Hepatocyte (in vitro differentiated cells): ENCODE results near the gene AUTS2. TPM values are rescaled to one million over a fixed set of nuclear protein-coding genes. Genes with fewer than 3 reads are reported as not detected.

Experiments
- DNase-seq: peaks from one replicate; pipeline ENCODE4 v3.0.0-alpha.2; 2016; ENCODE audit warnings: low spot score
- H2AFZ ChIP-seq: fragments of 200-600 bp; sonication (generic); 2 replicates; pipeline ENCODE4 v1.6.0; 2016; ENCODE audit warnings: antibody characterized with exemption, mild to moderate bottlenecking
- H3K27ac ChIP-seq: fragments of 200-600 bp; sonication (generic); 2 replicates; pipeline ENCODE4 v1.5.1; 2016; ENCODE audit warnings: mild to moderate bottlenecking
- H3K27me3 ChIP-seq: fragments of 200-600 bp; sonication (generic); 2 replicates; pipeline ENCODE4 v1.6.1; 2016
- H3K36me3 ChIP-seq: fragments of 200-600 bp; sonication (generic); replicated peaks from 2 replicates; pipeline ENCODE4 v1.5.1; 2016; ENCODE audit warnings: low read depth; ENCODE audit not compliant: insufficient read depth
- H3K4me1 ChIP-seq: fragments of 200-600 bp; sonication (generic); 2 replicates; pipeline ENCODE4 v1.5.1; 2016; ENCODE audit warnings: mild to moderate bottlenecking, moderate library complexity; ENCODE audit not compliant: insufficient read depth
- H3K4me2 ChIP-seq: fragments of 200-600 bp; sonication (generic); 2 replicates; pipeline ENCODE4 v1.6.0; 2016
- H3K4me3 ChIP-seq: fragments of 200-600 bp; sonication (generic); 2 replicates; pipeline ENCODE4 v1.5.1; 2016; ENCODE audit warnings: mild to moderate bottlenecking
- H3K79me2 ChIP-seq: fragments of 200-600 bp; sonication (generic); 2 replicates; pipeline ENCODE4 v1.6.0; 2017; ENCODE audit warnings: mild to moderate bottlenecking
- H3K9me2 ChIP-seq: fragments of 200-600 bp; sonication (generic); replicated peaks from 2 replicates; pipeline ENCODE4 v1.6.0; 2017; ENCODE audit warnings: mild to moderate bottlenecking; ENCODE audit not compliant: insufficient read depth
- H3K9me3 ChIP-seq: fragments of 200-600 bp; sonication (generic); 2 replicates; pipeline ENCODE4 v1.5.1; 2016; ENCODE audit warnings: low read depth, mild to moderate bottlenecking
- H4K20me1 ChIP-seq: fragments of 200-600 bp; sonication (generic); 2 replicates; pipeline ENCODE4 v1.6.0; 2016; ENCODE audit warnings: mild to moderate bottlenecking; ENCODE audit not compliant: insufficient read depth, poor library complexity, severe bottlenecking
- CTCF ChIP-seq: fragments of 200-600 bp; sonication (generic); IDR thresholded peaks from 2 replicates; pipeline ENCODE4 v1.5.1; 2016; ENCODE audit warnings: antibody characterized with exemption, mild to moderate bottlenecking; ENCODE audit not compliant: poor library complexity
- EZH2 ChIP-seq: fragments of 200-600 bp; sonication (generic); IDR thresholded peaks from 2 replicates; pipeline ENCODE4 v1.6.1; 2016; ENCODE audit warnings: antibody characterized with exemption, mild to moderate bottlenecking, borderline replicate concordance
- EZH2phosphoT487 ChIP-seq: fragments of 200-600 bp; sonication (generic); IDR thresholded peaks from one replicate; pipeline ENCODE4 v1.6.1; 2018; ENCODE audit warnings: antibody characterized with exemption, mild to moderate bottlenecking, low read depth, moderate library complexity; ENCODE audit not compliant: unreplicated experiment, severe bottlenecking
- WGBS: methylation state at CpG from one replicate; pipeline ENCODE4 v1.1.6; 2016; ENCODE audit warnings: low lambda C conversion rate; ENCODE audit errors: missing lambda C conversion rate; 5-methylcytosine and 5-hydroxymethylcytosine counted together
- polyA plus RNA-seq: library from polyadenylated mRNA; unstranded; fragments of >200 nt; fragmentation: Nextera tagmentation; extraction: Ambion mirVana; gene quantifications from 2 replicates; pipeline ENCODE4 v1.2.1, GENCODE V29; 2016
- total RNA-seq: library from RNA; depleted of rRNA; stranded (reverse); fragments of >200 nt; gene quantifications from 2 replicates; pipeline ENCODE4 v1.2.3, GENCODE V29; 2014

Gene AUTS2
- total and polyA plus RNA-seq, 2 experiments from 2014 or later, result 34.4 to 40.9 TPM

- Histone ChIP-seq H3K27me3 (no peaks in the 10 kb centered on the region), H3K4me1 (no peaks in the 10 kb centered on the region), H3K4me2 (no peak overlapping the region), H3K9me2 (no peaks in the 10 kb centered on the region), H3K36me3 (no peaks in the 10 kb centered on the region), H3K4me3 (no peak overlapping the region), H3K79me2 (no peaks in the 10 kb centered on the region), H2AFZ (no peak overlapping the region), H4K20me1 (no peaks in the 10 kb centered on the region), H3K27ac (no peak overlapping the region), H3K9me3 (no peaks in the 10 kb centered on the region)
- WGBS, result 98% methylated on average over 8 of the region's 8 CpGs
- TF ChIP-seq CTCF, result no peak
- TF ChIP-seq EZH2phosphoT487, result no peak
- no peak for TF ChIP-seq EZH2
- DNase-seq, result no peak
Measured at GRCh38 chr7:70410134-70410750, 812.0 kb downstream of the AUTS2 start.

GRCh38 chr7:70414368-70414767 is 816.1 kb downstream of the AUTS2 start:
- WGBS, result 90% methylated on average over 6 of the region's 6 CpGs
- H3K4me3 ChIP-seq, result no peak overlapping the region
- no peaks in the 10 kb centered on the region for H3K79me2 ChIP-seq

GRCh38 chr7:70415179-70415972 is 817.1 kb downstream of the AUTS2 start:
- TF ChIP-seq CTCF (no peak), EZH2 (no peak), EZH2phosphoT487 (no peak)
- DNase-seq, result no peak
- no peak overlapping the region for H3K27ac ChIP-seq
- no peaks in the 10 kb centered on the region for H3K9me2 ChIP-seq
- no peak overlapping the region for H3K4me3 ChIP-seq
- no peaks in the 10 kb centered on the region for H4K20me1 ChIP-seq
- no peaks in the 10 kb centered on the region for H3K9me3 ChIP-seq
- H3K4me1 ChIP-seq, result peaks cover 4% of the 10 kb centered on the region
- H2AFZ ChIP-seq, result no peak overlapping the region
- H3K36me3 ChIP-seq, result no peaks in the 10 kb centered on the region
- no peak overlapping the region for H3K4me2 ChIP-seq
- H3K79me2 ChIP-seq, result no peaks in the 10 kb centered on the region
- H3K27me3 ChIP-seq, result no peaks in the 10 kb centered on the region
- WGBS, result 94% methylated on average over 10 of the region's 10 CpGs

More at GRCh38 chr7:70414368-70414767, 816.1 kb downstream of the AUTS2 start:
- H3K4me1 ChIP-seq, result no peaks in the 10 kb centered on the region
- no peak overlapping the region for H3K27ac ChIP-seq
- H3K4me2 ChIP-seq, result no peak overlapping the region
- TF ChIP-seq EZH2 (no peak), CTCF (no peak), EZH2phosphoT487 (no peak)
- no peaks in the 10 kb centered on the region for H3K36me3 ChIP-seq
- H3K9me2 ChIP-seq, result no peaks in the 10 kb centered on the region
- H4K20me1 ChIP-seq, result no peaks in the 10 kb centered on the region
- no peaks in the 10 kb centered on the region for H3K9me3 ChIP-seq
- H3K27me3 ChIP-seq, result no peaks in the 10 kb centered on the region
- no peak for DNase-seq
- no peak overlapping the region for H2AFZ ChIP-seq
